H1 (cell line): Measurements from ENCODE around the gene NTN1. TPM values are rescaled to one million over a fixed set of nuclear protein-coding genes. Genes with fewer than 3 reads are reported as not detected.
A peak's percentile ranks its signal among the peaks of the same experiment; 100 is the strongest.

ENCODE experiments used
- CTCF ChIA-PET: fragments of 300-600 bp; sonication (Branson Sonifier 250); formaldehyde crosslinking; loops from one replicate; lab custom pipeline; 2021; ENCODE audit not compliant: partially characterized antibody; lab: Charles Lee
- POLR2A ChIA-PET: fragments of 300-600 bp; sonication (Branson Sonifier 250); formaldehyde crosslinking; loops from one replicate; lab custom pipeline; 2021; ENCODE audit warnings: inconsistent platforms; ENCODE audit not compliant: partially characterized antibody; lab: Charles Lee
- DNase-seq, 2 experiments: peaks; one replicate each; pipeline versions ENCODE4 v3.0.0 to v3.0.0-alpha.2; 2010 to 2022; ENCODE audit warnings: low spot score in 2 of 2, low read depth in 1 of 2, mixed read lengths in 1 of 2
- FAIRE-seq: peaks from 2 replicates; lab custom pipeline; 2011; peaks lifted over from hg19 to GRCh38; lab: Jason Lieb, UNC
- H2AFZ ChIP-seq: 2 replicates; pipeline ENCODE4 v1.8.1; 2012; ENCODE audit warnings: low read length, inconsistent platforms
- H2AK5ac ChIP-seq: 2 replicates; pipeline ENCODE4 v1.6.1; 2013; ENCODE audit warnings: low read depth, low read length
- H2BK120ac ChIP-seq: replicated peaks from 2 replicates; pipeline ENCODE3; 2013; ENCODE audit warnings: low read depth, low read length, inconsistent platforms
- H2BK12ac ChIP-seq: 2 replicates; pipeline ENCODE4 v1.6.1; 2013; ENCODE audit warnings: low read depth, low read length
- H2BK15ac ChIP-seq: 2 replicates; pipeline ENCODE4 v1.6.1; 2013; ENCODE audit warnings: low read length
- H2BK20ac ChIP-seq: 2 replicates; pipeline ENCODE4 v1.6.1; 2013; ENCODE audit warnings: low read length
- H2BK5ac ChIP-seq: 2 replicates; pipeline ENCODE4 v1.6.1; 2013; ENCODE audit warnings: low read depth, low read length
- H3K14ac ChIP-seq: 2 replicates; pipeline ENCODE4 v1.6.1; 2013; ENCODE audit warnings: inconsistent platforms; ENCODE audit not compliant: insufficient read length
- H3K18ac ChIP-seq: 2 replicates; pipeline ENCODE4 v1.6.1; 2013; ENCODE audit warnings: low read length; ENCODE audit errors: extremely low read depth
- H3K23ac ChIP-seq: 2 replicates; pipeline ENCODE4 v1.6.1; 2013; ENCODE audit warnings: inconsistent platforms; ENCODE audit not compliant: insufficient read length
- H3K23me2 ChIP-seq: 2 replicates; pipeline ENCODE4 v1.6.1; 2013; ENCODE audit warnings: low read depth, low read length
- H3K27ac ChIP-seq: 2 replicates; pipeline ENCODE4 v1.6.1; 2011; ENCODE audit warnings: low read depth, low read length, inconsistent platforms
- H3K27me3 ChIP-seq, 4 experiments: replicated peaks in 1 of 4; 1 replicate in 1 of 4; 2 replicates in 3 of 4; pipeline versions ENCODE4 v1.6.1 to v1.8.1; 2011 to 2013; ENCODE audit warnings: low read length in 3 of 4, mild to moderate bottlenecking in 3 of 4, inconsistent platforms in 2 of 4, mixed read lengths in 2 of 4, moderate library complexity in 1 of 4; ENCODE audit not compliant: control insufficient read depth in 3 of 4, insufficient read depth in 3 of 4; ENCODE audit errors: extremely low read depth in 1 of 4
- H3K36me3 ChIP-seq, 4 experiments: 2 replicates each; pipeline versions ENCODE4 v1.6.1 to v1.8.1; 2011 to 2013; ENCODE audit warnings: mild to moderate bottlenecking in 4 of 4, low read length in 3 of 4, moderate library complexity in 2 of 4, control low read depth in 1 of 4, inconsistent platforms in 1 of 4; ENCODE audit not compliant: insufficient read depth in 4 of 4, control insufficient read depth in 2 of 4
- H3K4ac ChIP-seq: replicated peaks from 2 replicates; pipeline ENCODE3; 2013; ENCODE audit warnings: low read length, low read depth, mixed read lengths, inconsistent platforms; ENCODE audit not compliant: insufficient read length
- H3K4me1 ChIP-seq, 4 experiments: replicated peaks in 1 of 4; 1 replicate in 1 of 4; 2 replicates in 3 of 4; pipeline versions ENCODE4 v1.6.1 to v1.8.1; 2011 to 2013; ENCODE audit warnings: low read length in 3 of 4, inconsistent platforms in 2 of 4, mixed read lengths in 1 of 4; ENCODE audit not compliant: insufficient read depth in 4 of 4, control insufficient read depth in 3 of 4
- H3K4me2 ChIP-seq, 2 experiments: 2 replicates each; pipeline versions ENCODE4 v1.6.1 to v1.8.1; 2011 to 2013; ENCODE audit warnings: low read depth in 2 of 2, low read length in 2 of 2, control low read depth in 1 of 2, inconsistent platforms in 1 of 2, mild to moderate bottlenecking in 1 of 2; ENCODE audit not compliant: insufficient read depth in 1 of 2
- H3K4me3 ChIP-seq, 4 experiments: fragments of 200-600, 300-600 bp in 1 of 4; sonication (generic), shearing (Covaris generic), sonication (Bioruptor Twin) in 1 of 4; 2 replicates each; pipeline versions ENCODE4 v1.5.1 to v1.8.1; 2011 to 2016; ENCODE audit warnings: low read length in 4 of 4, low read depth in 3 of 4, control low read depth in 2 of 4, inconsistent platforms in 2 of 4, mild to moderate bottlenecking in 2 of 4, mixed read lengths in 1 of 4, moderate library complexity in 1 of 4; ENCODE audit not compliant: insufficient read depth in 2 of 4; ENCODE audit errors: extremely low read depth in 1 of 4
- H3K56ac ChIP-seq: replicated peaks from 2 replicates; pipeline ENCODE3; 2013; ENCODE audit warnings: low read depth, mild to moderate bottlenecking, mixed read lengths, low read length, inconsistent platforms; ENCODE audit not compliant: insufficient read length
- H3K79me1 ChIP-seq: 2 replicates; pipeline ENCODE4 v1.6.1; 2013; ENCODE audit warnings: low read depth, low read length, control low read depth
- H3K79me2 ChIP-seq, 2 experiments: 2 replicates each; pipeline versions ENCODE4 v1.6.1 to v1.8.1; 2012 to 2013; ENCODE audit warnings: low read length in 2 of 2, mild to moderate bottlenecking in 2 of 2, inconsistent platforms in 1 of 2; ENCODE audit not compliant: insufficient read depth in 2 of 2, control insufficient read depth in 1 of 2
- H3K9ac ChIP-seq, 4 experiments: replicated peaks in 1 of 4; 1 replicate in 1 of 4; 2 replicates in 3 of 4; pipeline versions ENCODE4 v1.6.1 to v1.8.1; 2011 to 2013; ENCODE audit warnings: low read depth in 3 of 4, low read length in 3 of 4, control low read depth in 2 of 4, mild to moderate bottlenecking in 2 of 4, moderate library complexity in 2 of 4, inconsistent platforms in 1 of 4; ENCODE audit errors: extremely low read depth in 1 of 4
- H3K9me3 ChIP-seq, 2 experiments: 2 replicates each; pipeline versions ENCODE4 v1.6.1 to v1.8.1; 2012 to 2013; ENCODE audit warnings: mild to moderate bottlenecking in 2 of 2, moderate library complexity in 2 of 2, control low read depth in 1 of 2, inconsistent platforms in 1 of 2, low read depth in 1 of 2, low read length in 1 of 2, mixed read lengths in 1 of 2; ENCODE audit not compliant: insufficient read depth in 2 of 2
- H4K20me1 ChIP-seq, 2 experiments: replicated peaks in 1 of 2; 2 replicates each; pipeline versions ENCODE3 to v1.8.1; 2011 to 2013; ENCODE audit warnings: inconsistent platforms in 2 of 2, low read length in 2 of 2, mild to moderate bottlenecking in 1 of 2; ENCODE audit not compliant: insufficient read depth in 2 of 2, control insufficient read depth in 1 of 2
- H4K5ac ChIP-seq: 2 replicates; pipeline ENCODE4 v1.6.1; 2013; ENCODE audit warnings: low read length, low read depth, mixed read lengths, inconsistent platforms; ENCODE audit not compliant: insufficient read length
- H4K8ac ChIP-seq: 2 replicates; pipeline ENCODE4 v1.8.0; 2013; ENCODE audit warnings: mild to moderate bottlenecking, moderate library complexity, low read length, inconsistent platforms; ENCODE audit not compliant: insufficient read depth; ENCODE audit errors: extremely low read depth
- H4K91ac ChIP-seq: replicated peaks from 2 replicates; pipeline ENCODE3; 2013; ENCODE audit warnings: low read length, mixed read lengths, inconsistent platforms; ENCODE audit not compliant: insufficient read length
- CHD1 ChIP-seq: IDR thresholded peaks from 2 replicates; pipeline ENCODE4 v1.6.1; 2012; ENCODE audit warnings: low read depth, low read length, improper control_type of control experiment
- CTBP2 ChIP-seq: IDR thresholded peaks from 2 replicates; pipeline ENCODE4 v1.7.0; 2011; ENCODE audit warnings: borderline replicate concordance, mild to moderate bottlenecking, moderate library complexity, mixed read lengths, low read length; ENCODE audit not compliant: insufficient read depth, insufficient read length
- RAD21 ChIP-seq, 2 experiments: IDR thresholded peaks in 1 of 2; conservative IDR thresholded peaks in 1 of 2; 2 replicates each; pipeline ENCODE4 v1.6.1; 2011; ENCODE audit warnings: low read depth in 2 of 2, low read length in 2 of 2, improper control_type of control experiment in 1 of 2, inconsistent platforms in 1 of 2, mild to moderate bottlenecking in 1 of 2, moderate library complexity in 1 of 2
- SIRT6 ChIP-seq: IDR thresholded peaks from one replicate; pipeline ENCODE4 v1.7.1; 2012; ENCODE audit warnings: low read length, inconsistent platforms
- SP1 ChIP-seq: IDR thresholded peaks from 2 replicates; pipeline ENCODE4 v1.6.1; 2011; ENCODE audit warnings: low read depth, low read length
- SUZ12 ChIP-seq: fragments of 200-600 bp; sonication (generic); IDR thresholded peaks from 2 replicates; pipeline ENCODE4 v1.6.1; 2012; ENCODE audit warnings: mild to moderate bottlenecking, inconsistent platforms, low read length, moderate library complexity, mixed read lengths
- WGBS, 2 experiments: shearing (Covaris generic) in 1 of 2; methylation state at CpG; one replicate each; pipeline versions ENCODE4 v1.1.6 to v1.1.7; 2013 to 2015; ENCODE audit warnings: low lambda C conversion rate in 2 of 2, mixed read lengths in 2 of 2, inconsistent platforms in 1 of 2, low coverage in 1 of 2, missing lambda C conversion rate in 1 of 2; ENCODE audit not compliant: insufficient replicate concordance in 2 of 2, insufficient coverage in 1 of 2, insufficient read length in 1 of 2; ENCODE audit errors: extremely low coverage in 1 of 2, missing lambda C conversion rate in 1 of 2; 5-methylcytosine and 5-hydroxymethylcytosine counted together
- polyA plus RNA-seq, 7 experiments: library from polyadenylated mRNA; depleted of rRNA in 3 of 7; stranded (reverse) in 5 of 7; unstranded in 2 of 7; fragments of >200 nt in 5 of 7; fragments of 200-250 nt in 2 of 7; gene quantifications; 1 replicate in 5 of 7; 2 replicates in 1 of 7; 4 replicates in 1 of 7; pipeline versions ENCODE4 v1.2.1 to v1.2.3, GENCODE V29; 2011 to 2013; ENCODE audit warnings: missing spikeins in 2 of 7, mixed read lengths in 2 of 7
- total RNA-seq: library from RNA; stranded (reverse); fragmentation: NEBNext Ultra II Directional; extraction: Animal tissue kit (Norgen Biotek cat#: 25700); gene quantifications from 2 replicates; pipeline ENCODE4 v1.2.1, GENCODE V29; 2021

NTN1 gene
- total and polyA plus RNA-seq, 2 of the 8 experiments (the other 6 are each of a cell fraction or from before 2014, with no cell fraction given): 2.0 to 2.3 TPM

DNA sequence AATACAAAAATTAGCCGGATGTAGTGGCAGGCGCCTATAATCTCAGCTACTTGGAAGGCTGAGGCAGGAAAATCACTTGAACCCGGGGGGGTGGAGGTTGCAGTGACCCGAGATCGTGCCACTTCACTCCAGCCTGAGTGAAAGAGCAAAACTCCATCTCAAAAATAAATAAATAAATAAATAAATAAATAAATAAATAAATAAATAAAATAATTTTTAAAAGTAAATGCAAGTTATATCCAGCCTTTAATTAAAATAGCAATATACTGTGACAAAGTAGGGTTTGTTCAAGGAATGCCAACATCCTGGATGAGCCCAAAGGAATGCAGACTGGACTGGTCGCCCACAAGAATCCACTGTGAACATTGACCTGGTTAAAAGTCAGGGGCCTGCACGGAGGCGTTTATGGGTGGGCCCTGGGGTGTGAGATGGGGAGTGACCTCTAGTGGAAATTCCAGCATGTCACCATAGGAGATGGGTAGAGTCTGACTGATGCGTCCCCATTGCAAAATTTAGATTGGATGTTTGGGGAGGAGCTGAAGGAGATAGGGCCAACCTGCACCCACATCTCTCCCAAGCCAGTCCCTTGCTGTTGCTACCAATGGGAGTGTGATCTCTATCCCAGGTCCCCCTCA, 46.1 kb upstream of the NTN1 start:
- no peak overlapping the region for H3K56ac ChIP-seq
- H3K4ac ChIP-seq: no peak overlapping the region
- no peak overlapping the region for H4K5ac ChIP-seq
- H3K79me1 ChIP-seq: no peaks in the 10 kb centered on the region
- no peak for DNase-seq
- H3K18ac ChIP-seq: no peak overlapping the region
- no peaks in the 10 kb centered on the region for H3K4me1 ChIP-seq
- WGBS, 2 experiments: 84% methylated on average over 9 of the region's 9 CpGs; no CpG with 5 or more reads in 1 of the 2 experiments
- POLR2A ChIA-PET: no interaction called here
- no peak overlapping the region for H3K23ac ChIP-seq
- H2BK5ac ChIP-seq: no peak overlapping the region
- no peak overlapping the region for H2BK120ac ChIP-seq
- H3K9ac ChIP-seq: no peak overlapping the region
- H2BK15ac ChIP-seq: no peak overlapping the region
- H3K27me3 ChIP-seq: no peaks in the 10 kb centered on the region
- H3K79me2 ChIP-seq: no peaks in the 10 kb centered on the region
- no peak for FAIRE-seq
- no peak for TF ChIP-seq CHD1
- no peak for TF ChIP-seq SUZ12
- peak in 1 of 2 experiments; percentile 18; a peak in 1 of 4 replicates for TF ChIP-seq RAD21 (IDR thresholded peaks at IDR 0.05 in 1 of 2, conservative IDR thresholded peaks at IDR 0.05 in 1 of 2; ENCODE audit: low read depth in 2 of 2, low read length in 2 of 2)
- TF ChIP-seq SP1: no peak
- TF ChIP-seq CTBP2: no peak
- TF ChIP-seq SIRT6: no peak
- TF ChIP-seq, all 59 proteins: peak for 1
- no peak overlapping the region for H3K4me3 ChIP-seq
- no peak overlapping the region for H2AK5ac ChIP-seq
- no peaks in the 10 kb centered on the region for H3K23me2 ChIP-seq
- no peak overlapping the region for H2BK20ac ChIP-seq
- no peak overlapping the region for H3K14ac ChIP-seq
- H4K20me1 ChIP-seq: no peaks in the 10 kb centered on the region
- no peak overlapping the region for H3K4me2 ChIP-seq
- no peak overlapping the region for H3K27ac ChIP-seq
- H3K9me3 ChIP-seq: peaks cover 0 to 3% of the 10 kb centered on the region in 2 experiments; a peak in 1 of 4 replicates
- peak overlapping the region; percentile 25; the same call in 1 of the 2 replicates for H4K8ac ChIP-seq
- CTCF ChIA-PET: interaction anchor here (1.0 to 2.8 kb wide), 4 partner anchors 11 to 87 kb away, joined by 3 to 7 read pairs (median 4); no protein-coding TSS in a partner anchor
- no peak overlapping the region for H2AFZ ChIP-seq
- no peaks in the 10 kb centered on the region for H3K36me3 ChIP-seq
- no peak overlapping the region for H4K91ac ChIP-seq
- no peak overlapping the region for H2BK12ac ChIP-seq
